Activated CD4-positive, CD25-positive, alpha-beta regulatory T cell treated with anti-CD3 and anti-CD28 coated beads, Interleukin-2, amount 50 U/mL, for 72 hours (primary cell): ENCODE data around the gene CLDN3.

ENCODE experiments used
- DNase-seq: peaks from one replicate; pipeline ENCODE4 v3.0.0; 2021

Gene CLDN3

DNA sequence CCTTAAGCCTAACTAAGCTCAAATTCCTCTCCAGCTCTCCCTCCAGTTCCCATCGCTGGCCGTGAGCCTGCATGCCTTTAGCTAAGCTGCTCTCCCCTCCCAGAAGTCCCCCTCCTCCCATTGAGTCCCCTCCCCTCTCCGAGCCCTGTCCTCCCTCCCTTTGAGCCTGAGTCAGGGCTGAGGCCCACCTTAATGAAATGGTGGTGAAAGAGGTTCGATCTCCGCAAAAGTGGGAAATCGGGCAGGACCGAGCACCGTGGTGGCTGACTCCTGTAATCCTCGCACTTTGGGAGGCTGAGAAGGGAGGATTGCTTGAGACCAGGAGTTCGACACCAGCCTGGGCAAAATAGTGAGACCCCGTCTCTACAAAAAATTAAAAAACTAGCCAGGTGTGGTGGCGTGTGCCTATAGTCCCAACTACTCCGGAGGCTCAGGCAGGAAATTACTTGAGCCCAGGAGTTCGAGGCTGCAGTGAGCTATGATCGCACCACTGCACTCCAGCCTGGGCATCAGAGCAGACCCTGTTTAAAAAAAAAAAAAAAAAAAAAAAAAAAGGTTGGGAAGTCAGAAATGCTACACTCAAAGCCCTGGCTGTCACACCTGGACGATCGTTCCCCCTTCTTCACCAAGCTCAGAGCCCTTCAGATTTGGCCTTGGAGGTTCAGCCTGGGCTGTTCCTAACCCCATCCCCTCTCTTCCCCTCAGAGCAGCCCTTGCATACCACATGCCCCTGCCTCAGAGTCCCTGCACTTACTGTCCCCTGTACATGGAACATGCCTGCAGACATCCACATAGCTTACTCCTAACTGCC, 995 bp upstream of the CLDN3 start:
- DNase-seq: no peak

DNA sequence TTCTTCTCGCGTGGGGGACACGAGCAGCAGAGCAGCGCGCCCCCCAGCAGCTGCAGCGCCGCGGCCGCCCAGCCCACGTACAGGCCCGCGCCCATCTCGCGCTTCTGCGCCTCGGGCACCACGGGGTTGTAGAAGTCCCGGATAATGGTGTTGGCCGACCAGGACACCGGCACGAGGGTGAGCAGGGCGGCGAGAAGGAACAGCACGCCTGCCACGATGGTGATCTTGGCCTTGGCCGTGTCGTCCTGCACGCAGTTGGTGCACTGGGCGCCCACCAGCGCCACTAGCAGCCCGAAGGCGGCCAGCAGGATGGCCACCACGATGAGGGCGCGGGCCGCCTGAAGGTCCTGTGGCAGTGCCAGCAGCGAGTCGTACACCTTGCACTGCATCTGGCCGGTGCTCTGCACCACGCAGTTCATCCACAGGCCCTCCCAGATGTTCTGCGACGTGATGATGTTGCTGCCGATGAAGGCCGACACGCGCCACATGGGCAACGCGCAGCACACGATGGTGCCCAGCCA, 529 bp downstream of the CLDN3 start:
- DNase-seq: no peak

DNA sequence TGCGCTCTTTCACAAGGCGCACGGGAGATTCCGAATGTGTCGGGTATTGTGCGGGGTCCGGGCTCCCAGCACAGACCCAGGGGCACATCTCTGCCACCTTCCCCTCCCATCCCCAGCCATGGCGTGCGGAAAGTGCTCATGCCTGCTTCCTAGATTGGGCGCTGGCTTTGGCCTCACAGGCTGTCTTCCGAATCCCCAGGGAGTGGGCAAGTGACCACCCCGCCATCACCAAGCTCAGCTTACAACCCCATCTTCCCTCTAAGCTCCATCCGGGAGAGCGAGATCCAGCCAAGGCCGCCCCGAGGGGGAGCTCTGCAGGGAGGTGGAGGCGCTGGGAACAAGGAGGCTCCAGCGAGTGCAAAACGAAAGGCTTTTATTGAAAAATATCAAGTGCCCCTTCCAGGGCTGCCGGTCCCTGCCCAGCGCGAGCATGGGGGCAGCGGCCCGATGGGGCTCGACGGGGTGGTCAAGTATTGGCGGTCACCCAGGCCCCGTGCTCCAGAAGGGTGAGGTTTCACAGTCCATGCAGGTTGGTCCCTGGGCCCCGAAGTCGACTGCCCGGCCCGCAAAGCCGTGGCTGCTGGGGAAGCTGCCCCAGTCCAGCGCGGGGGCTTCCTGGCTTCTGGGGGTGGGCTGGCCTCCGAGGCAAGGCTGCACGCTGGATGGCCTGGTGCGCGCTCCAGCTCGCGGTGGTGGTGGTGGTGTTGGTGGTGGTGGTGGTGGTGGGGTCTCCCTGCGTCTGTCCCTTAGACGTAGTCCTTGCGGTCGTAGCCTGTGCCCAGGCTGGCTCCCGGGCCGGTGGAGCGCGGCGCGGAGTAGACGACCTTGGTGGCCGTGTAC, 1.2 kb downstream of the CLDN3 start:
- no peak for DNase-seq

DNA sequence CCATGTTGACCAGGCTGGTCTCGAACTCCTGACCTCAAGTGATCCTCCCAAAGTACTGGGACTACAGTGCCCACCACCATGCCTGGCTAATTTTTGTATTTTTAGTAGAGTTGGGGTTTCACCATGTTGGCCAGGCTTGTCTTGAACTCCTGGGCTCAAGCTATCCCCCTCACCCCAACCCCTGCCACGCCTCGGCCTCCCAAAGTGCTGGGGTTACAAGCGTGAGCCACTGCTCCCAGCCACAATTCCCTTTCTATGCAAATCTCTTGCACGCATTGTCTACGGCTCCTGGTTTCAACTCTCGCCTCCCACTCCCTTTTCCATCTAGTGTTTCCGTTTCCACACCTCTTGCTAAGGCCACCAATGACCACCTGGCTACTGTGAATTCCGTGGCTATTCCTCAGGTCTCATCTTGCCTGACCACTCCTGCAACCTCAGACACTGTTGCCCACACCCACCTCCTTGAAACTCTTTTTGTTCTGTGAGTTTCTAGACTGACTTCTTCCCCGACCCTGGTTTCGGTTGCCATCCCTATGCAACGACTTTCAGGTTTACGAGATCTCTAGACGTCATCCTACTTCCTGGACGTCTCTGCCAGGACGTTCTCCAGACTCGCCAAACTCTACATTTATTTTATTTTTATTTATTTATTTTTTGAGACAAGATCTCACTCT, 3.4 kb downstream of the CLDN3 start:
- no peak for DNase-seq

DNA sequence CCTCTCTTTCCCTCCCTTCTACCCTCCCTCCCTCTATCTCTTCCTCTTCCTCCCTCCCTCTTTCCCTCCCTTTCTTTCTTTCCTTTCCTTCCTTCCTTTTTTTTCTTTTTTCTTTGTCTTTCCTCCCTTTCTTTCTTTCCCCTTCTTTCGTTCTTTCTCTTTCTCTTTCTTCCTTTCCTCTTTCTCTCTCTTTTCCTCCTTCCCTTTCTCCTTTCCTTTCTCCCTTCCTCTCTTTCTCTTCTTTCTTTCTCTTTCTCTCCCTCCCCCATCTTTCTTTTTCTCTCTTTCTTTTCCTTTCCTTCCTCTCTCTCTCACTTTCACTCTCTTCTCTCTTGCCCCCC, 7.4 kb downstream of the CLDN3 start:
- DNase-seq: no peak

DNA sequence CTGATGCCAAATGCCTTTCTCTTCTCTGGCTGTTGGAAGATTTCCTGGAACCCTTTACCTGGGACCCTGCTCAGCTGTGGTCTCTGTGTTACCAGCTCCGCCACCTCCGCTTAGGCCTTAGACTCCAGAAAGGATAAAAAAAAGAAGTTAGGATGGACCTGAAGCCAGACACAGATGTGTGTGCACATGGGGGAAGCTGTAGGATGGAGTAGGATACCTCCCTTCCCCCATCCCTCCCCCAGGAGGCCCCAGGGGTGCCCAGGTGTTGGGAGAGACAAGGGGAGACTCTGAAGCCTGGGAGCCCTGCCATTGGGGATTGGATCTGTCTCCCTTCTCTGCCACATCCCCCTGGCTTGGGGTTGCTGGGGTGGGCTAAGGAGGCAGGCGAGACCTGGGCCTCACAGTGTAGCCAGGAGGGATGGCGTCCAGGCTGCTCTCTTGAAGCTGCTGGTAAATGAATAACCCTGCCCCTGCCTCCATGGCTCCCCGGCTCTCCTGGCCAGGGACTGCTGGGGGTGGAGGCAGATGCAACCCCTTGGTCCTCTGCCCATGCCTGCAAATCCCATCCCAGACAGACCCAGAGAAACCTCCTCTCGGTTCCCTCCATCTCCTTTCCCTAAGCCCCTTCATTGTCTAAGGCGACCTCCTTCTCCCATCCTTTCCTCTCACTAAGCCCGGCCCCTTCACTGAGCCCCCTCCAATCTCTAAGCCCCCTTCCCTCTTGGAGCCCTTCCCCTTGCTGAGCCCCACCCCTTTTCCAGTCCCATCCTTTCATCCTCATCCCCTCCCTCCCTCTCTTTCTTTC, 8.0 kb downstream of the CLDN3 start:
- DNase-seq: no peak

DNA sequence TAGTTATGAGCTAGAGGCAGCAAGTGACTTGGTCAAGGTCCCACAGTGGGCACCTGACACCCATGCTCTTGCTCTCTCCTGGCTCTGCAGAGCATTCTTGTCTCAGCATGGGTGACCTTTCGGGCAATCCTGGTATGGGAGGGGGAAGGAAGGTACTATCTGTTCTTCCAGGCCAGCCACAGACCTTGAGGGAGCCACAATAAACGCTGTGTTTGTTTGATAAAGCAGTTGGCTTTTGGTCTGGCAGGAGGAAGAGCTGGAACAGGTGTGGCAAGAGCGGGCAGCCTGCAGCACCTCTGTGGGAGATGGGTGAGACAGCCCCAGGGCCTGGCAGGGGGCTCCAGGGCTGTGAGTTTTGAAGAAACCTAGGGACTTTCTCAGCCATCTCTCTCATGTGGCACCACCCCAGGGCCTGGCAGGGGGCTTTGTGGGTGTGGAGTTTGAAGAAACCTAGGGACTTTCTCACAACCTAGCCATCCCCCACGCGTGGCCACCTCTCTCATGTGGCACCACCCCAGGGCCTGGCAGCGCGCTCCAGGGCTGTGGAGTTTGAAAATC, 11.4 kb downstream of the CLDN3 start:
- no peak for DNase-seq

DNA sequence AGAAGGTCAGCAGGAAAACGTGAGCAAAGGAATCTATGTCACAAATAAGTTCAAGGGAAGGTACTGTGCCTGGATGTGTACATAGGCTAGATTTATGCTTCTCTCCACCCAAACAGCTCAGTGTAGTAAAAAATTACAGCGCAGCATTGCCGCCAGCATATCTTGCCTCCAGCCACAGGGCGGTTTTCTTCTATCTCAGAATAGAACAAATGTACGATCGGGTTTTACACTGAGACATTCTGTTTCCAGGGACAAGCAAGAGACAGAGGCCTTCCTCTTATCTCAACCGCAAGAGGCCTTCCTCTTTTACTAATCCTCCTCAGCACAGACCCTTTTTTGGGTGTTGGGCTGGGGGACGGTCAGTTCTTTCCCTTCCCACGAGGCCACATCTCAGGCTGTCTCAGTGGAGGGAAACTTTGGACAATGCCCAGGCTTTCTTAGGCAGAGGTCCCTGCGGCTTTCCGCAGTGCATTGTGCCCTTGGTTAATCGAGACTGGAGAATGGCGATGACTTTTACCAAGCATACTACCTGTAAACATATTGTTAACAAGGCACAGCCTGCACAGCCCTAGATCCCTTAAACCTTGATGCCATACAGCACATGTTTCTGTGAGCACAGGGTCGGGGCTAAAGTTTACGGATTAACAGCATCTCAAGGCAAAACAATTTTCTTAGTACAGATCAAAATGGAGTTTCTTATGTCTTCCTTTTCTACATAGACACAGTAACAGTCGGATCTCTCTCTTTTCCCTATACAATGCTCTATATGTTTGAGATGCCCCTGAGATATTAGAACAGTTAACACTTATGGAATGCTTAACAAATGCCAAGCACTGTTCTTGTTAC, 19.9 kb downstream of the CLDN3 start:
- DNase-seq: no peak

DNA sequence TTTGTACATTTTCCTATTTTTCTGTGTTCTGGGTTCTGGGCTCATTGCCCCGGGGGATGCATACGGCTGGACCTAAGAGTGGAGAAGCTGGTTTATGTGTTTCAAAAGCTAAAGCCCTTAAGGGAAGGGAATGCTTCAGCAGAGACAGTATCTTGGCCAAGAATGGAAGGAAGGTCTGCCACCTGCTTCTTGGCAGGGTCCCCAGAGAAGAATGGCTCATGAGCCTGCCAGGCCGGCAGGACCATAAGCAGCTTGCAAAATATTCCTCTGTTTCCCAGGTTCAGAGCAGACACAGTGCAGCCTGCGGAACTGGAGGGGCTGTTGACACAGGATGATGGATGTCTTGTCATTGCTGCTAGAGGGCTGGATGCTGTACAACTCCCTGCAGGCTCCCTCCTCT, 23.7 kb downstream of the CLDN3 start:
- no peak for DNase-seq

DNA sequence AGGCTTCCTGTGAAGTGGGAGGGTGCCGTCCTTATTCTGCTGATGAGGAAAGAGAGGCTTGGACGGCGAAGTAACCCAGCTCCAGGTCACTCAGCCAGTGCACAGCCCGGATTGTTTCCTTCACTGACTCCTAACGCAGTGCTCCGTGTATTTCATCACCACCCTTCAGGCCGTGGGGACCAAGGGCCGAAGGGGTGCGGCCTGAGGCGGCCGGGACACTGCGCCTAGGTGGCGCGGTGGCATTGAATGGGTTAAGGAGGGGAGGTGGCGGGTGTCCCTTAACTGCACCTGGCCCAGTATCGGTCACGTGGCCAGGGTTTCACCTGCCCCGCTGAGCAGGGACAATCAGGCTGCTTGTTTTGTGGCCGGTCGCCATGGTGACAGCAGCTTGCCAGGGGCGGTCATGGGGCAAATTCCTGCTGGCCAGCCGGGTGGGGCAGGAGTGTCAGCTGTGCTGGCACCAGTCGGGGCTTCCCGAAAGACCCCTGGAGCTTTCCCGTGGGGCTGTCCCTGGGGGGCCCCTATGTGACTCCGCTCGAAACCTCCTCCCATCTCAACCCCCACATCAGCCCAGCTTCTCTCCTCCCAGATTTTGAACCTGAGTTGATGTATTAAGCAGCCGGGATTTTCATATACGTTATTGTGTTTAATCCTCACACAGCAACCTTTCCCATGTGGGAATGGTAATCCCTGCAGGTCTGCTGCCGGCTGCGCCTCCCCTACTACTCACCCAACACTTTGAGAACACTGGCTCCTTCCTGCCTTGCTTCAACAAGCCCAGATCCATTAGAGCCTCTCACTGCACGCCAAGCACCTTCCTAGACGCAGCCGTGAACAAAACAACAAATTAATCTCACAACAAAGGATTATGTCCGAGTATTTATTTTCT, 27.1 kb downstream of the CLDN3 start:
- DNase-seq: no peak

DNA sequence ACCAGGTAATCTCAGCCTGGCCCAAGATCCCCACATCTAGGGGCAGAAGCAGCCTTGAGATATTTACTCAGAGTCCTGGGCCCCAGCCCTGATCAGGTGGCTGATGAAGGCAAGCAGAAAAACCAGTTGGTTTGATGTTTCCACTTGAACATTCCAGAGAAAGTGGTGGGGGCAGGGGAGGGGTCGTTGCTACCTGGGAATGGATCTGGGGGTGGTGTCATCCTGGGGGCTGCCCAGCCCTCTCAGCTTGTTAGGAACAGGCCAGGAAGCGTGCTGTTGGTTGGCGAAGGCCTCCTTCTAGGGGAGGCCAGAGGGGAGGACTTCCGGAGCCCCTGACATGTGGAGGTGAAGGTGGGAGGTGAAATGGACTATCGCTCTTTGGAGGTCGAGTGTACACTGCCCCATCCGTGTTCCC, 27.7 kb downstream of the CLDN3 start:
- DNase-seq: no peak

DNA sequence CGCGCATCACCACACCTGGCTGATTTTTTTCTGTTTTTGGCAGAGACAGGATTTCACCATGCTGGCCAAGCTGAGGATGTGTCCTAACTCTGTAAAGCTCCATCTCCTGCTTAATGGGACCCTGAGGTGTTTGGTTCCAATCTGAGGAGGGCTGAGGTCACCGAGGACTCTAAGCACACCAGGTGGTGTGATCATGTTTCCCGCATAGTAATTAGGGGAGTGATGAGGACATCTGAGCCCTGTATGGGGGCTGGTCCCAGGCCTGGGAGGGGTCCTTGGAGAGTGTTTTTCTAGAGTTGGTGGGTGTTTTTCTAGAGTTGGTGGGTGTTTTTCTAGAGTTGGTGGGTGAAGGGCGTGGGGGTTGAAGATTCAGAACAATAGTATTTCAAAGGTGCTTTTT, 28.5 kb downstream of the CLDN3 start:
- no peak for DNase-seq

DNA sequence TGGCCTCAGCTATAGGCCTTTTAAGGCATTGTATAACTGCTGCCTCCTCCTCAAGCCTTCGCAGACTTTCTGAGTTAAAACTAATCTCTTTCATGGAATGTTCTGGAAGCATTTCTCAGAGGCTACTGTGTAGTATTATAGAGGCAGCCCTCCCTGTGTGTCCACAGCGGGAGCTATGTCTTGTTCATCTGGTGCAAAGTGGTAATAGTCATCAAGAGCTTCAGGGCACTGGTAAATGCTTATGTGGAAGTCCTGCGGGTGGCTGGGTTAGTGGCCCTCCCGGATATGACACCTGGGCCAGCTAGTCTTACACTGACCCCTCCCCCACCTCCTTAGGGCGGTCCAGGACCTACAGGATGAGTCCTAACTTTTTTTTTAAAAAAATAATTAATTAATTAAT, 29.3 kb downstream of the CLDN3 start:
- no peak for DNase-seq

DNA sequence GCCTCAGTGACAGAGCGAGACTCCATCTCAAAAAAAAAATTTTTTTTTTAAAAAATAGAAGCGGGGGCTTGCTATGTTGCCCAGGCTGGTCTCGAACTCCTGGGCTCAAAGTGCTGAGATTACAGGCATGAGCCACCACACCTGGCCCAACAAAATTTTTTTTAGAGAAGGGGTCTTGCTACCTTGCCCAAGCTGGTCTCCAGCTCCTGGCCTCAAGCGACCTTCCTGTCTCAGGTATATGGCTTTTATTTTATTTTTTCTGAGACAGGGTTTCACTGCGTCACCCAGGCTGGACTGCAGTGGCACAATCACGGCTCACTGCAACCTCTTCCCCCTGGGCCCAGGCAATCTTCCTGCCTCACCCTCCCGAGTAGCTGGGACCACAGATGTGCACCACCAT, 29.9 kb downstream of the CLDN3 start:
- no peak for DNase-seq

DNA sequence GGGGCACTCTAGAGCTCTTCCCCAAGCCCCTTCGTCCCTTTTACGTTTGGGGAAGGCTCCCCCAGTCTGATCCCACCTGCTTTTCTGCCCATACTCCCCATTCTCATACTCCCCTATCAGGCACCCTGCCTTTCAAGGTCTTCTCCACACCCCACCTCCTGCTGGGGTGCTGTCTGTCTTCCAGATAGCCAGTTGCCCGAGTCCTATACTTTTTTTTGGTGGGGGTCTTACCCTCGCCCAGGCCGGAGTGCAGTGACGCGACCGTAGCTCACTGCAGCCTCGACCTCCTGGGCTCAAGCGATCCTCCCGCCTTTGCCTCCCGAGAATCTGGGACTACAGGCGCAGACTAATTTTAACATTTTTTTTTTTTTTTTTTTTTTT, 30.7 kb downstream of the CLDN3 start:
- DNase-seq: no peak

DNA sequence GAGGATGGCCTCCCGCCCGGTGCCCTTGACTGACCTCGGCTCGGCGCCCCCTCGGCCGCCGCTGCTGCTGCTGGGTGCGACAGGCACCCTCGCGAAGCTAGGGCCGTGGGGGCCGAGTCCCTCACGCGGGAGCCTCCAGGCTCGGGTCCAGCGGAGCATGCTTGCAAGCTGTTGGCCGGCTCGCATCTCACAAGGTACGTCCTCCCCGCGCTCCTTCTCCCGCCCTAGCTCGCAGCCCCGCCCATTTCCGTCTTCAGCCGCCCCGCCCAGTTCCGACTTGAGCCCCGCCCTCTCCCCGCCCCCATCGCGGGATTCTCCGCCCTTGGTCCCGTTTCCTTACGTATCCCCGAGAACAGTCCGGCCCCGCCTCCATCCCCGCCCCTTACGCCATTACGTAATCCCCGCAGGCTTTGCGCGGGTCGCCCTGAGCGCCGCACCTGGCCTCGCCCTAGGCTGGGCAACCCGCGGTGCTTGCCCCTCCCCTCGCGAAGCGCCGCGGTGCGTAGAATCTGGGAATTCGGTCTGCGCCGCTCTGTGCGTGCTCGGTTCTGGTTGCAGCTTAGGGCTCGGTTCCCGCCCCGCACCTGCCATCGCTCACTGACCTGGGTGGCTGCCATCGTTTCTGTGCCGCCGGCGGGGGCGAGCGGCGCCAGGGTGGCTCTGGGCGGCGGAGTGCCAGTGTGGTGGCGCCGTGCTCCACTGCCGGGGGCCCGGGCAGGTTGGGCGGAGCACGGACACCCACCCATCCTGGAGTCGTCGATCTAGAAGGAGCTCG, 31.3 kb downstream of the CLDN3 start, which contains the start of gene ABHD11:
TSS of gene ABHD11 (minus strand) at position 191 of the 775 bp plus-strand sequence. CDS start at position 159, 32 bp downstream.
- peak; percentile 99 for DNase-seq

DNA sequence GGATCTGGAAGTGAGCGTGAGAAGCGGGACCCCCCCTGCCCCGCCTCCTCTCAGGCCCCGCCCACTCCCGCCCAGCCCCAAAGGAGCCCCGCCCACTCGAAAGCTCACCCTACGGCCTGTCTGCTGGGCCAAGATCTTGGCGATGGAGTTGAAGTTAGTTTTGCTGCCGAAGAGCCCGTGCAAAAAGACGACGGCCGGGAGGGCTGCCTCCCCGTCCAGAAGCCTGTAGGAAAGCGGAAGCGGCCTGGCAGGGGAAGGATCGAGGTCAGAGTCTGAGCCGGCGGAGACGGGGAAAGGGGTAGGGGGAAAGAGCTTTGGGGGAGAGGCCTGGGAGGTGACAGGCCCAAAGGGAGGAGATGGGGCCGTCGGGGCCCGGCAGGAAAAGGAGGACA, 31.9 kb downstream of the CLDN3 start:
- DNase-seq: peak; percentile 66

DNA sequence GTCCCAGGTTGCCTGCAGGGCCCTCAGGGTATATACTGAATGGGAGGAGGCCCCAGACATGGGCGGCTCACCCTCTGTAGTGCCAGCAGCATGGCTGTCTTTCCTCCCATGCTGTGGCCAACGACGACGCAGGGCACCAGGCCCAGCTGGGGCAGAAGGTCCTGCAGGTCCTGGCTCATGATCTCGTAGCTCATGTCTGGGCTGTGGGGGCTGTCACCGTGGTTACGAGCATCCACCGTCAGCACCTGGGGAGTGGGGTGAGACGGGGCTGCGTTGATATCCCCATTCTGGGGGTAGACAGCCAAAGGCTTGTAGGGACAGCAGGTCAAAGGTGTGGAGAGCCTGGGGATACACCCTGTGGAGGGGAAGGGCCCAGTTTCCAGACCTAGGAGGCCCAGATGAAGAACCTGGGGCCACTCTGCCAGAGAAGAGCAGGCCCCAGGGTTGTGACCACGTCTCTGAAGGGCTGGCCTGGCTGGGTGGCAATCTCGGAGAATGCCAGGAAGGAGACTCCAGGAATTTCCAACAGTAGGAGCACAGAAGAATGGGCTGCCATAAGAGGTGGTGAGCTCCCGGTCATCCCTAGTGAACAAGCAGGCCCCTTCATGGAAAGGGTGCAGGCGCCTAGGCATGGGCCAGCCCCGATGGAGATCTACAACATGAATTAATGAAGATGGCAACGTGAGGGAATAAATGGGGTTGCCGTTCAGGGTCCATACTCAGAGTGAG, 32.4 kb downstream of the CLDN3 start:
- DNase-seq: no peak

DNA sequence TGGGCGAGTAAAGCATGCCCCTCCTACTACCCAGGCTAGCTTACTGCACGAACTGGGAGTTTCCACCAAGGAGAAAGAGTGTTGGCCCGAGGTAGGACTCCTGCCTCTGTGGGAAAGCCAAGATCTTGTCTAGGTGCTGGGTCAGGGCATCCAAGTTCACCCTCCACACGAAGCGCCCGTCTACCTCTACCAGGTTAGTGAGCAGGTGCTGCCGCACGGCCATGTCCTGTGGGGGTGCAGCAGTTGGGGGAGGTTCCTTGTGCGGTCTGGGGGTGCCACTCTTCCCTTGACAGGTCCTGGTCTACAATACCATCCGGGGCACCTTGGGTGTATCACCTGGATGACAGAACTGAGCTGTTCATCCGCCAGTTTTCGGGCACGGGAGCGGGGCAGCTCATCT, 33.2 kb downstream of the CLDN3 start:
- DNase-seq: no peak
